H9 (cell line): ENCODE results near the gene RSBN1. TPM values are rescaled to one million over a fixed set of nuclear protein-coding genes. Genes with fewer than 3 reads are reported as not detected.

Experiments
- DNase-seq: peaks from one replicate; pipeline ENCODE4 v3.0.0-alpha.2; 2017
- H2AFZ ChIP-seq: one replicate; pipeline ENCODE4 v1.6.1; 2013; ENCODE audit warnings: mild to moderate bottlenecking, low read length, control low read depth, moderate library complexity
- H2AK5ac ChIP-seq: 2 replicates; pipeline ENCODE4 v1.6.1; 2013; ENCODE audit warnings: low read length, control low read depth, mixed read lengths; ENCODE audit not compliant: insufficient read length
- H2BK120ac ChIP-seq: one replicate; pipeline ENCODE4 v1.6.1; 2013; ENCODE audit warnings: low read depth, mild to moderate bottlenecking, low read length, control low read depth, inconsistent platforms; ENCODE audit not compliant: poor library complexity, severe bottlenecking
- H2BK12ac ChIP-seq: 2 replicates; pipeline ENCODE4 v1.6.1; 2013; ENCODE audit warnings: low read length, control low read depth, mixed read lengths, low read depth; ENCODE audit not compliant: insufficient read length
- H2BK15ac ChIP-seq: 2 replicates; pipeline ENCODE4 v1.6.1; 2013; ENCODE audit warnings: low read depth, low read length, control low read depth
- H2BK20ac ChIP-seq: one replicate; pipeline ENCODE4 v1.6.1; 2013; ENCODE audit warnings: low read depth, mild to moderate bottlenecking, low read length, control low read depth, inconsistent platforms; ENCODE audit not compliant: poor library complexity, severe bottlenecking
- H2BK5ac ChIP-seq: 2 replicates; pipeline ENCODE4 v1.6.1; 2013; ENCODE audit warnings: low read length, control low read depth, mixed read lengths; ENCODE audit not compliant: insufficient read length
- H3K14ac ChIP-seq: 2 replicates; pipeline ENCODE4 v1.6.1; 2013; ENCODE audit warnings: low read length, control low read depth; ENCODE audit not compliant: insufficient read depth
- H3K18ac ChIP-seq: 2 replicates; pipeline ENCODE4 v1.6.1; 2013; ENCODE audit warnings: low read depth, mild to moderate bottlenecking, mixed read lengths, low read length, control low read depth; ENCODE audit not compliant: insufficient read length
- H3K23ac ChIP-seq: 2 replicates; pipeline ENCODE4 v1.6.1; 2013; ENCODE audit warnings: low read length, control low read depth, mixed read lengths, low read depth; ENCODE audit not compliant: insufficient read length
- H3K23me2 ChIP-seq: 2 replicates; pipeline ENCODE4 v1.6.1; 2013; ENCODE audit warnings: low read depth, mild to moderate bottlenecking, mixed read lengths, low read length, control low read depth; ENCODE audit not compliant: insufficient read length, poor library complexity, severe bottlenecking
- H3K27ac ChIP-seq: 2 replicates; pipeline ENCODE4 v1.5.1; 2013; ENCODE audit warnings: low read length, control low read depth, mixed read lengths, low read depth; ENCODE audit not compliant: insufficient read length
- H3K27me3 ChIP-seq: 2 replicates; pipeline ENCODE4 v1.6.1; 2013; ENCODE audit warnings: low read length, control low read depth, inconsistent platforms; ENCODE audit not compliant: insufficient read depth
- H3K4ac ChIP-seq: 2 replicates; pipeline ENCODE4 v1.6.1; 2013; ENCODE audit warnings: low read depth, mild to moderate bottlenecking, control low read depth, inconsistent platforms, low read length, moderate library complexity
- H3K4me1 ChIP-seq: 2 replicates; pipeline ENCODE4 v1.6.1; 2013; ENCODE audit warnings: low read length, control low read depth, inconsistent platforms; ENCODE audit not compliant: insufficient read depth
- H3K4me2 ChIP-seq: 2 replicates; pipeline ENCODE4 v1.6.1; 2013; ENCODE audit warnings: low read length, control low read depth, mixed read lengths; ENCODE audit not compliant: insufficient read length, insufficient read depth
- H3K56ac ChIP-seq: 2 replicates; pipeline ENCODE4 v1.6.1; 2013; ENCODE audit warnings: low read depth, mild to moderate bottlenecking, mixed read lengths, low read length, control low read depth; ENCODE audit not compliant: insufficient read length
- H3K79me1 ChIP-seq: 2 replicates; pipeline ENCODE4 v1.6.1; 2013; ENCODE audit warnings: low read depth, mild to moderate bottlenecking, moderate library complexity, low read length, control low read depth, inconsistent platforms; ENCODE audit not compliant: insufficient read depth, poor library complexity, severe bottlenecking
- H3K79me2 ChIP-seq: 2 replicates; pipeline ENCODE4 v1.6.1; 2013; ENCODE audit warnings: low read length, control low read depth, inconsistent platforms; ENCODE audit not compliant: insufficient read depth
- H3K9ac ChIP-seq: 2 replicates; pipeline ENCODE4 v1.6.1; 2013; ENCODE audit warnings: low read length, control low read depth, mixed read lengths; ENCODE audit not compliant: insufficient read length; ENCODE audit errors: extremely low read depth
- H3K9me3 ChIP-seq: one replicate; pipeline ENCODE4 v1.6.1; 2013; ENCODE audit warnings: low read depth, low read length, inconsistent platforms; ENCODE audit not compliant: control insufficient read depth
- H3T11ph ChIP-seq: one replicate; pipeline ENCODE4 v1.6.1; 2013; ENCODE audit warnings: mild to moderate bottlenecking, low read length, control low read depth, inconsistent platforms
- H4K20me1 ChIP-seq: one replicate; pipeline ENCODE4 v1.6.1; 2013; ENCODE audit not compliant: control insufficient read depth, insufficient read length, insufficient read depth
- H4K5ac ChIP-seq: 2 replicates; pipeline ENCODE4 v1.6.1; 2013; ENCODE audit warnings: low read depth, mild to moderate bottlenecking, mixed read lengths, low read length, control low read depth; ENCODE audit not compliant: insufficient read length
- H4K8ac ChIP-seq: replicated peaks from 2 replicates; pipeline ENCODE4 v1.6.1; 2013; ENCODE audit warnings: low read length, control low read depth, mixed read lengths, low read depth; ENCODE audit not compliant: insufficient read length
- H4K91ac ChIP-seq: 2 replicates; pipeline ENCODE4 v1.6.1; 2013; ENCODE audit warnings: low read depth, mild to moderate bottlenecking, moderate library complexity, mixed read lengths, low read length, control low read depth; ENCODE audit not compliant: insufficient read length
- H3K27ac Mint-ChIP-seq, 3 experiments: 2 replicates in 2 of 3; 3 replicates in 1 of 3; pipeline ENCODE4 v1.8.0; 2020 to 2021; ENCODE audit warnings: mixed read lengths in 3 of 3, mild to moderate bottlenecking in 1 of 3, moderate library complexity in 1 of 3
- H3K27me3 Mint-ChIP-seq: 2 replicates; pipeline ENCODE4 v1.8.0; 2021; ENCODE audit warnings: low read depth, mild to moderate bottlenecking, moderate library complexity, mixed read lengths
- H3K36me3 Mint-ChIP-seq, 3 experiments: 2 replicates in 2 of 3; 3 replicates in 1 of 3; pipeline ENCODE4 v1.8.0; 2020 to 2021; ENCODE audit warnings: low read depth in 3 of 3, mixed read lengths in 3 of 3; ENCODE audit not compliant: insufficient read depth in 1 of 3
- H3K4me1 Mint-ChIP-seq, 2 experiments: 2 replicates each; pipeline ENCODE4 v1.8.0; 2020; ENCODE audit warnings: mixed read lengths in 2 of 2
- H3K4me3 Mint-ChIP-seq, 2 experiments: 2 replicates in 1 of 2; 3 replicates in 1 of 2; pipeline ENCODE4 v1.8.0; 2020 to 2021; ENCODE audit warnings: mild to moderate bottlenecking in 2 of 2, mixed read lengths in 2 of 2, moderate library complexity in 1 of 2
- H3K9me3 Mint-ChIP-seq, 2 experiments: 2 replicates in 1 of 2; 3 replicates in 1 of 2; pipeline ENCODE4 v1.8.0; 2020; ENCODE audit warnings: mild to moderate bottlenecking in 2 of 2, mixed read lengths in 2 of 2, moderate library complexity in 1 of 2
- CTCF ChIP-seq: fragments of 200-600 bp; sonication (generic); conservative IDR thresholded peaks from 3 replicates; pipeline ENCODE4 v1.8.0; 2021; ENCODE audit warnings: antibody characterized with exemption, mild to moderate bottlenecking
- WGBS: extraction: QIAGEN DNeasy Blood & Tissue Kit; methylation state at CpG from one replicate; pipeline ENCODE4 v1.1.7; 2013; ENCODE audit warnings: missing lambda C conversion rate, low lambda C conversion rate, mixed read lengths; ENCODE audit not compliant: insufficient read length; ENCODE audit errors: extremely low coverage; 5-methylcytosine and 5-hydroxymethylcytosine counted together
- total RNA-seq: library from RNA; stranded (reverse); gene quantifications from 2 replicates; pipeline ENCODE4 v1.2.1, GENCODE V29; 2021

The RSBN1 gene
- total RNA-seq, 1 experiment from 2014 or later, result 11.0 TPM

- no peak overlapping the region for H4K91ac ChIP-seq
- H3K79me1 ChIP-seq, result peaks cover 8% of the 10 kb centered on the region
- no peak overlapping the region for H3K56ac ChIP-seq
- H3T11ph ChIP-seq, result no peak overlapping the region
- H2BK5ac ChIP-seq, result no peak overlapping the region
- no peak for TF ChIP-seq CTCF
- no peak overlapping the region for H3K27ac ChIP-seq
- 0 out of 7 replicates have a peak, but pooled peaks cover 0 to 3% (median 0%) of the 10 kb centered on the region in 3 experiments for H3K36me3 Mint-ChIP-seq
- no CpG with 5 or more reads among the region's 1 CpG for WGBS
- H3K14ac ChIP-seq, result no peak overlapping the region
- no peak overlapping the region for H3K4ac ChIP-seq
- H3K79me2 ChIP-seq, result peaks cover 5% of the 10 kb centered on the region; the same call in 1 of the 2 replicates
- H3K4me1 ChIP-seq, result peaks cover 3% of the 10 kb centered on the region; the same call in 1 of the 2 replicates
- no peaks in the 10 kb centered on the region for H3K23me2 ChIP-seq
- no peak overlapping the region for H2AFZ ChIP-seq
- H3K9ac ChIP-seq, result no peak overlapping the region
- no peak overlapping the region for H2BK12ac ChIP-seq
- no peaks in the 10 kb centered on the region for H3K9me3 ChIP-seq
- no peaks in the 10 kb centered on the region for H4K20me1 ChIP-seq
- no peaks in the 10 kb centered on the region for H3K27me3 ChIP-seq
- no peak overlapping the region for H2BK120ac ChIP-seq
- H3K4me2 ChIP-seq, result no peak overlapping the region
- H3K27me3 Mint-ChIP-seq, result no peaks in the 10 kb centered on the region; the same call in 1 of the 2 replicates
- H2BK20ac ChIP-seq, result no peak overlapping the region
- no peak overlapping the region for H4K8ac ChIP-seq
- no peak overlapping the region for H3K23ac ChIP-seq
- no peaks in the 10 kb centered on the region for H3K9me3 Mint-ChIP-seq
- H3K18ac ChIP-seq, result no peak overlapping the region
- DNase-seq, result no peak
- no peak overlapping the region for H4K5ac ChIP-seq
- H3K4me3 Mint-ChIP-seq, result no peak overlapping the region
- H3K4me1 Mint-ChIP-seq, result peaks cover 12 to 17% of the 10 kb centered on the region in 2 experiments
- H2BK15ac ChIP-seq, result no peak overlapping the region
- H2AK5ac ChIP-seq, result no peak overlapping the region
- H3K27ac Mint-ChIP-seq, result peak overlapping the region in 1 of 3 experiments; percentile 41; a peak in 1 of 7 replicates
Observed at GRCh38 chr1:113786069-113786468, 26.2 kb downstream of the RSBN1 start.
